Colonic mucosa (tissue), 4 donors: ENCODE measurements around the gene MECP2. TPM values are rescaled to one million over a fixed set of nuclear protein-coding genes. Genes with fewer than 3 reads are reported as not detected.

Experiments used
- DNase-seq: peaks from one replicate; pipeline ENCODE4 v3.0.0-alpha.2; 2020
- H3K27ac ChIP-seq: fragments of 200-600 bp; one replicate; pipeline ENCODE4 v1.8.0; 2021
- H3K27me3 ChIP-seq: fragments of 200-600 bp; one replicate; pipeline ENCODE4 v1.8.0; 2021
- H3K36me3 ChIP-seq: fragments of 200-600 bp; one replicate; pipeline ENCODE4 v1.8.0; 2021
- H3K4me1 ChIP-seq: fragments of 200-600 bp; one replicate; pipeline ENCODE4 v1.8.0; 2021; ENCODE audit warnings: mild to moderate bottlenecking
- H3K4me3 ChIP-seq: fragments of 200-600 bp; one replicate; pipeline ENCODE4 v1.8.0; 2021
- H3K9ac ChIP-seq, 2 donors: one replicate each; pipeline ENCODE4 v1.7.0; 2013; ENCODE audit warnings: control low read depth in 2 of 2, low read depth in 2 of 2, low read length in 2 of 2
- H3K9me3 ChIP-seq: fragments of 200-600 bp; one replicate; pipeline ENCODE4 v1.8.0; 2021
- CTCF ChIP-seq: fragments of 200-600 bp; IDR thresholded peaks from one replicate; pipeline ENCODE4 v1.8.0; 2022; ENCODE audit warnings: antibody characterized with exemption, mild to moderate bottlenecking
- intact Hi-C: fragments of 100-400 bp; cut with DNase I; formaldehyde crosslinking; loops from one replicate; pipeline ENCODE4 v1.14.1; 2022
- total RNA-seq, 2 donors: library from RNA; stranded (reverse); fragmentation: NEBNext Ultra II Directional in 1 of 2; extraction: Animal tissue kit (Norgen Biotek cat#: 25700) in 1 of 2; gene quantifications; one replicate each; pipeline ENCODE4 v1.2.1, GENCODE V29; 2021
- donor health status: healthy.
- donor health status: DM: no; HTN: no; CAD: no.
- donor health status: DM: no; HTN: no; CAD: no.

Gene MECP2
- total RNA-seq, 2 donors from 2014 or later, result 28.3 to 29.7 TPM

- Histone ChIP-seq H3K27me3 (no peaks in the 10 kb centered on the region), H3K4me1 (no peaks in the 10 kb centered on the region), H3K9me3 (no peaks in the 10 kb centered on the region), H3K36me3 (no peaks in the 10 kb centered on the region), H3K4me3 (no peak overlapping the region), H3K9ac (no peak overlapping the region), H3K27ac (no peak overlapping the region)
- intact Hi-C loops, result no loop called here
- DNase-seq, result no peak
- no peak for TF ChIP-seq CTCF
Measured at GRCh38 chrX:154090731-154091130, 6.8 kb downstream of the MECP2 start.

- Histone ChIP-seq H3K36me3 (no peaks in the 10 kb centered on the region), H3K27me3 (no peaks in the 10 kb centered on the region), H3K9me3 (no peaks in the 10 kb centered on the region), H3K4me1 (no peaks in the 10 kb centered on the region), H3K9ac (no peak overlapping the region), H3K4me3 (no peak overlapping the region), H3K27ac (no peak overlapping the region)
- DNase-seq, result no peak
- TF ChIP-seq CTCF, result no peak
- intact Hi-C loops, result no loop called here
Measured at GRCh38 chrX:154084449-154085300, 12.8 kb downstream of the MECP2 start.

GRCh38 chrX:154083126-154083517 is 14.4 kb downstream of the MECP2 start:
- Histone ChIP-seq H3K36me3 (no peaks in the 10 kb centered on the region), H3K9ac (no peak overlapping the region), H3K4me1 (no peaks in the 10 kb centered on the region), H3K4me3 (no peak overlapping the region), H3K27ac (no peak overlapping the region), H3K27me3 (no peaks in the 10 kb centered on the region), H3K9me3 (no peaks in the 10 kb centered on the region)
- DNase-seq, result no peak
- no peak for TF ChIP-seq CTCF
- intact Hi-C loops, result no loop called here

GRCh38 chrX:154082396-154083125 is 15.0 kb downstream of the MECP2 start:
- Histone ChIP-seq H3K9ac (no peak overlapping the region), H3K4me1 (no peaks in the 10 kb centered on the region), H3K27ac (no peak overlapping the region)

GRCh38 chrX:154077101-154077500 is 20.4 kb downstream of the MECP2 start:
- intact Hi-C loops, result no loop called here
- Histone ChIP-seq H3K9ac (no peak overlapping the region), H3K27ac (no peak overlapping the region), H3K9me3 (no peaks in the 10 kb centered on the region), H3K27me3 (no peaks in the 10 kb centered on the region), H3K4me3 (no peak overlapping the region), H3K36me3 (no peaks in the 10 kb centered on the region), H3K4me1 (no peaks in the 10 kb centered on the region)
- no peak for DNase-seq
- no peak for TF ChIP-seq CTCF

More at GRCh38 chrX:154082396-154083125, 15.0 kb downstream of the MECP2 start:
- Histone ChIP-seq H3K27me3 (no peaks in the 10 kb centered on the region), H3K9me3 (no peaks in the 10 kb centered on the region), H3K36me3 (no peaks in the 10 kb centered on the region), H3K4me3 (no peak overlapping the region)
- intact Hi-C loops, result no loop called here
- DNase-seq, result no peak
- no peak for TF ChIP-seq CTCF
